A549 (cell line): Measurements from ENCODE around the gene BCO2.

Source experiments
- ELK1 ChIP-seq: fragments of 150-350 bp; IDR thresholded peaks from 2 replicates; pipeline ENCODE4 v1.6.1; 2014; ENCODE audit warnings: low read depth, mild to moderate bottlenecking, low read length
- HDAC2 ChIP-seq: fragments of 200-600 bp; sonication (generic); IDR thresholded peaks from 2 replicates; pipeline ENCODE4 v1.6.1; 2016
- HMGXB4 ChIP-seq: fragments of 250-450 bp; sonication (Bioruptor Pico); IDR thresholded peaks from 2 replicates; pipeline ENCODE4 v1.5.0; 2021; ENCODE audit warnings: mild to moderate bottlenecking, moderate library complexity, borderline replicate concordance
- HOXA7 ChIP-seq: fragments of 250-450 bp; sonication (Bioruptor Pico); IDR thresholded peaks from 2 replicates; pipeline ENCODE4 v1.5.0; 2020; ENCODE audit warnings: mild to moderate bottlenecking, moderate library complexity
- HOXB5 ChIP-seq: fragments of 250-450 bp; sonication (Bioruptor Pico); IDR thresholded peaks from 2 replicates; pipeline ENCODE4 v1.5.0; 2020; ENCODE audit warnings: mild to moderate bottlenecking, moderate library complexity
- JUNB ChIP-seq: fragments of >200 bp; sonication (Bioruptor Twin); formaldehyde crosslinking; IDR thresholded peaks from 2 replicates; pipeline ENCODE4 v1.6.1; 2016
- MAFK ChIP-seq: fragments of 450-650 bp; IDR thresholded peaks from 2 replicates; pipeline ENCODE4 v1.6.1; 2014; ENCODE audit not compliant: partially characterized antibody
- MAX ChIP-seq: IDR thresholded peaks from 2 replicates; pipeline ENCODE4 v1.6.1; 2012
- PHF8 ChIP-seq: fragments of 200-600 bp; sonication (generic); IDR thresholded peaks from 2 replicates; pipeline ENCODE4 v1.6.1; 2016; ENCODE audit warnings: low read depth, mild to moderate bottlenecking, antibody characterized with exemption, moderate library complexity, borderline replicate concordance
- POLR2A ChIP-seq: IDR thresholded peaks from 2 replicates; pipeline ENCODE4 v1.6.1; 2012; ENCODE audit warnings: mild to moderate bottlenecking, low read length
- POLR2AphosphoS2 ChIP-seq: conservative IDR thresholded peaks from 2 replicates; pipeline ENCODE4 v1.6.1; 2012; ENCODE audit warnings: low read length, improper control_type of control experiment, inconsistent platforms
- TP53 ChIP-seq: fragments of 250-450 bp; sonication (Bioruptor Pico); IDR thresholded peaks from 2 replicates; pipeline ENCODE4 v1.5.0; 2021; ENCODE audit warnings: mild to moderate bottlenecking, moderate library complexity
- TF ChIP-seq, protein P1 (sequence below): fragments of 200-600 bp; sonication (generic); IDR thresholded peaks from 2 replicates; pipeline ENCODE4 v1.6.1; 2016; ENCODE audit warnings: antibody characterized with exemption, mild to moderate bottlenecking, moderate library complexity
- TF ChIP-seq, protein P2 (sequence below): fragments of >200 bp; sonication (Bioruptor Twin); formaldehyde crosslinking; IDR thresholded peaks from 3 replicates; pipeline ENCODE4 v1.5.1; 2016

DNA sequence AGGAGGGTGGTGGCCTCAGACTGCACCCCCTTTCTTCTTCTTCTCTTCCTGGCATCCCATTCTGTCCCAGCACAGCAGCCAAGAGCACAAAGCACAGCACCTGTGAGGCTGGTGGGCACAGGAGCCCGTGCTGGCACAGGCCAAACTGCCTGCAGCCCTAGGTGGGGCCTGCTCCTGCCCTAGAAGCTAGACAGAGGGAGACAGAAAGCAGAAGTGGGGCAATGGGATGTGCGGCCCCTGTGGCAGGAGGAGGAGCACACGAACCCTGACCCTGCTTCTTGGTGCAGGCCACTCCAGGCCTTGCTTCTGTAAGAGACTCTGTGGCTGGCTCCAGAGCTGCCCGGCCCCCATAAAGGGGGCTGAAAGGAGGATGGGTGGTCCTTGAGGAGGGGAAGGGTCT lies 47.0 kb downstream of the BCO2 start:
- TF ChIP-seq MAX = no peak
- no peak for TF ChIP-seq HDAC2
- TF ChIP-seq TP53 = no peak
- TF ChIP-seq, protein P1, sequence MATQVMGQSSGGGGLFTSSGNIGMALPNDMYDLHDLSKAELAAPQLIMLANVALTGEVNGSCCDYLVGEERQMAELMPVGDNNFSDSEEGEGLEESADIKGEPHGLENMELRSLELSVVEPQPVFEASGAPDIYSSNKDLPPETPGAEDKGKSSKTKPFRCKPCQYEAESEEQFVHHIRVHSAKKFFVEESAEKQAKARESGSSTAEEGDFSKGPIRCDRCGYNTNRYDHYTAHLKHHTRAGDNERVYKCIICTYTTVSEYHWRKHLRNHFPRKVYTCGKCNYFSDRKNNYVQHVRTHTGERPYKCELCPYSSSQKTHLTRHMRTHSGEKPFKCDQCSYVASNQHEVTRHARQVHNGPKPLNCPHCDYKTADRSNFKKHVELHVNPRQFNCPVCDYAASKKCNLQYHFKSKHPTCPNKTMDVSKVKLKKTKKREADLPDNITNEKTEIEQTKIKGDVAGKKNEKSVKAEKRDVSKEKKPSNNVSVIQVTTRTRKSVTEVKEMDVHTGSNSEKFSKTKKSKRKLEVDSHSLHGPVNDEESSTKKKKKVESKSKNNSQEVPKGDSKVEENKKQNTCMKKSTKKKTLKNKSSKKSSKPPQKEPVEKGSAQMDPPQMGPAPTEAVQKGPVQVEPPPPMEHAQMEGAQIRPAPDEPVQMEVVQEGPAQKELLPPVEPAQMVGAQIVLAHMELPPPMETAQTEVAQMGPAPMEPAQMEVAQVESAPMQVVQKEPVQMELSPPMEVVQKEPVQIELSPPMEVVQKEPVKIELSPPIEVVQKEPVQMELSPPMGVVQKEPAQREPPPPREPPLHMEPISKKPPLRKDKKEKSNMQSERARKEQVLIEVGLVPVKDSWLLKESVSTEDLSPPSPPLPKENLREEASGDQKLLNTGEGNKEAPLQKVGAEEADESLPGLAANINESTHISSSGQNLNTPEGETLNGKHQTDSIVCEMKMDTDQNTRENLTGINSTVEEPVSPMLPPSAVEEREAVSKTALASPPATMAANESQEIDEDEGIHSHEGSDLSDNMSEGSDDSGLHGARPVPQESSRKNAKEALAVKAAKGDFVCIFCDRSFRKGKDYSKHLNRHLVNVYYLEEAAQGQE = no peak
- TF ChIP-seq, protein P2, sequence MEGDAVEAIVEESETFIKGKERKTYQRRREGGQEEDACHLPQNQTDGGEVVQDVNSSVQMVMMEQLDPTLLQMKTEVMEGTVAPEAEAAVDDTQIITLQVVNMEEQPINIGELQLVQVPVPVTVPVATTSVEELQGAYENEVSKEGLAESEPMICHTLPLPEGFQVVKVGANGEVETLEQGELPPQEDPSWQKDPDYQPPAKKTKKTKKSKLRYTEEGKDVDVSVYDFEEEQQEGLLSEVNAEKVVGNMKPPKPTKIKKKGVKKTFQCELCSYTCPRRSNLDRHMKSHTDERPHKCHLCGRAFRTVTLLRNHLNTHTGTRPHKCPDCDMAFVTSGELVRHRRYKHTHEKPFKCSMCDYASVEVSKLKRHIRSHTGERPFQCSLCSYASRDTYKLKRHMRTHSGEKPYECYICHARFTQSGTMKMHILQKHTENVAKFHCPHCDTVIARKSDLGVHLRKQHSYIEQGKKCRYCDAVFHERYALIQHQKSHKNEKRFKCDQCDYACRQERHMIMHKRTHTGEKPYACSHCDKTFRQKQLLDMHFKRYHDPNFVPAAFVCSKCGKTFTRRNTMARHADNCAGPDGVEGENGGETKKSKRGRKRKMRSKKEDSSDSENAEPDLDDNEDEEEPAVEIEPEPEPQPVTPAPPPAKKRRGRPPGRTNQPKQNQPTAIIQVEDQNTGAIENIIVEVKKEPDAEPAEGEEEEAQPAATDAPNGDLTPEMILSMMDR = no peak
- TF ChIP-seq HOXA7 (CRISPR knock-in tag) = no peak
- TF ChIP-seq HMGXB4 (CRISPR knock-in tag) = no peak
- TF ChIP-seq POLR2AphosphoS2 = no peak
- TF ChIP-seq HOXB5 (CRISPR knock-in tag) = no peak
- no peak for TF ChIP-seq JUNB
- no peak for TF ChIP-seq POLR2A
- no peak for TF ChIP-seq MAFK
- no peak for TF ChIP-seq PHF8
- TF ChIP-seq ELK1 = no peak
